Spleen (tissue), 7 donors: ENCODE results near the gene BUB1B.

Experiments used
- POLR2A ChIP-seq, 3 donors: fragments of 450-650 bp; IDR thresholded peaks; one replicate each; pipeline ENCODE4 v1.5.1; 2017; ENCODE audit warnings: antibody characterized with exemption in 3 of 3, mild to moderate bottlenecking in 1 of 3
- POLR2AphosphoS5 ChIP-seq, 3 donors: sonication (generic); formaldehyde crosslinking; IDR thresholded peaks; one replicate each; pipeline ENCODE4 v1.5.1; 2017; ENCODE audit warnings: antibody characterized with exemption in 3 of 3
- TF ChIP-seq, protein P1 (sequence below), 11 experiments: fragments of 200-600 bp in 7 of 11; fragments of 450-650 bp in 4 of 11; sonication (generic) in 4 of 11; IDR thresholded peaks in 8 of 11; conservative IDR thresholded peaks in 3 of 11; 1 replicate in 7 of 11; 2 replicates in 4 of 11; pipeline versions ENCODE4 v1.4.0 to v1.8.0; 2016 to 2021; ENCODE audit warnings: antibody characterized with exemption in 11 of 11, inconsistent platforms in 4 of 11, mild to moderate bottlenecking in 1 of 11
- donor health status: DM: no; HTN: no; CAD: no; lungs with moderate emphysema.
- donor health status: DM: no; HTN: no; CAD: no.
- donor health status: DM: no; HTN: no; CAD: no.

DNA sequence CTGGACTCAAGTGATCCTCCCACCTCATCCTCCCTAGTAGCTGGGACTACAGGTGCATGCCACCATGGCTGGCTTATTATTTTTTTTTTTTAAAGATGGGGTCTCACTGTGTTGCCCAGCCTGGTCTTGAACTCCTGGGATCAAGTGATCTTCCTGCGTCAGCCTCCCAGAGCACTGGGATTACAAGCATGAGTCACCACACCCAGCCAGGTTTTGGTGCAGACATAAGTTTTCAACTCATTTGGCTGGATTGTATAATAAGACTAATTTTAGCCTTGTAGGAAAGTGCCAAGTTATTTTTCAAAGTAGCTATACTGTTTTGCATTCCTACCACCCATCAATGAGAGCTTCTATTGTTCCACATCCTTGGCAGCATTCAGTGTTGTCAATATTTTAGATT lies 32.1 kb downstream of the BUB1B start:
- TF ChIP-seq POLR2AphosphoS5 (IDR thresholded peaks at IDR 0.05) (no peak), POLR2A (IDR thresholded peaks at IDR 0.05) (no peak)
- TF ChIP-seq, protein P1, sequence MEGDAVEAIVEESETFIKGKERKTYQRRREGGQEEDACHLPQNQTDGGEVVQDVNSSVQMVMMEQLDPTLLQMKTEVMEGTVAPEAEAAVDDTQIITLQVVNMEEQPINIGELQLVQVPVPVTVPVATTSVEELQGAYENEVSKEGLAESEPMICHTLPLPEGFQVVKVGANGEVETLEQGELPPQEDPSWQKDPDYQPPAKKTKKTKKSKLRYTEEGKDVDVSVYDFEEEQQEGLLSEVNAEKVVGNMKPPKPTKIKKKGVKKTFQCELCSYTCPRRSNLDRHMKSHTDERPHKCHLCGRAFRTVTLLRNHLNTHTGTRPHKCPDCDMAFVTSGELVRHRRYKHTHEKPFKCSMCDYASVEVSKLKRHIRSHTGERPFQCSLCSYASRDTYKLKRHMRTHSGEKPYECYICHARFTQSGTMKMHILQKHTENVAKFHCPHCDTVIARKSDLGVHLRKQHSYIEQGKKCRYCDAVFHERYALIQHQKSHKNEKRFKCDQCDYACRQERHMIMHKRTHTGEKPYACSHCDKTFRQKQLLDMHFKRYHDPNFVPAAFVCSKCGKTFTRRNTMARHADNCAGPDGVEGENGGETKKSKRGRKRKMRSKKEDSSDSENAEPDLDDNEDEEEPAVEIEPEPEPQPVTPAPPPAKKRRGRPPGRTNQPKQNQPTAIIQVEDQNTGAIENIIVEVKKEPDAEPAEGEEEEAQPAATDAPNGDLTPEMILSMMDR (IDR thresholded peaks at IDR 0.05 in 8 of 11, conservative IDR thresholded peaks at IDR 0.05 in 3 of 11), result no peak
